PC-3 (cell line): ENCODE measurements around the gene RXFP1.

Source experiments
- EZH2 ChIP-seq: fragments of 300-600 bp; sonication (generic); IDR thresholded peaks from one replicate; pipeline ENCODE4 v1.6.1; 2017; ENCODE audit warnings: antibody characterized with exemption, mild to moderate bottlenecking, low read length; ENCODE audit not compliant: unreplicated experiment
- EZH2phosphoT487 ChIP-seq: fragments of 300-600 bp; sonication (generic); IDR thresholded peaks from 2 replicates; pipeline ENCODE4 v1.6.1; 2018; ENCODE audit warnings: mild to moderate bottlenecking, antibody characterized with exemption, low read length, borderline replicate concordance
- TF ChIP-seq, protein P1 (sequence below): fragments of 300-600 bp; sonication (generic); conservative IDR thresholded peaks from 2 replicates; pipeline ENCODE4 v1.5.1; 2017; ENCODE audit warnings: antibody characterized with exemption, low read depth, mild to moderate bottlenecking, low read length

DNA sequence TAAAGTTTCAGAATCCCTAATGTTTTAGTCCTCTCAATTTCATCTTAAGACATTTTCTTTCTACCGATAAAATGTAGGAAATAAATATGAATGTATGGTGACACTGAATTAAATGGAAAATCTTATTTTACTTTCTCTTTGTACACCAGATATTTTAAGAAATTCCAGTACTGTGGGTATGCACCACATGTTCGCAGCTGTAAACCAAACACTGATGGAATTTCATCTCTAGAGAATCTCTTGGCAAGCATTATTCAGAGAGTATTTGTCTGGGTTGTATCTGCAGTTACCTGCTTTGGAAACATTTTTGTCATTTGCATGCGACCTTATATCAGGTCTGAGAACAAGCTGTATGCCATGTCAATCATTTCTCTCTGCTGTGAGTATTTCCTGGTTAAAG lies 123.1 kb downstream of the RXFP1 start:
- TF ChIP-seq, protein P1, sequence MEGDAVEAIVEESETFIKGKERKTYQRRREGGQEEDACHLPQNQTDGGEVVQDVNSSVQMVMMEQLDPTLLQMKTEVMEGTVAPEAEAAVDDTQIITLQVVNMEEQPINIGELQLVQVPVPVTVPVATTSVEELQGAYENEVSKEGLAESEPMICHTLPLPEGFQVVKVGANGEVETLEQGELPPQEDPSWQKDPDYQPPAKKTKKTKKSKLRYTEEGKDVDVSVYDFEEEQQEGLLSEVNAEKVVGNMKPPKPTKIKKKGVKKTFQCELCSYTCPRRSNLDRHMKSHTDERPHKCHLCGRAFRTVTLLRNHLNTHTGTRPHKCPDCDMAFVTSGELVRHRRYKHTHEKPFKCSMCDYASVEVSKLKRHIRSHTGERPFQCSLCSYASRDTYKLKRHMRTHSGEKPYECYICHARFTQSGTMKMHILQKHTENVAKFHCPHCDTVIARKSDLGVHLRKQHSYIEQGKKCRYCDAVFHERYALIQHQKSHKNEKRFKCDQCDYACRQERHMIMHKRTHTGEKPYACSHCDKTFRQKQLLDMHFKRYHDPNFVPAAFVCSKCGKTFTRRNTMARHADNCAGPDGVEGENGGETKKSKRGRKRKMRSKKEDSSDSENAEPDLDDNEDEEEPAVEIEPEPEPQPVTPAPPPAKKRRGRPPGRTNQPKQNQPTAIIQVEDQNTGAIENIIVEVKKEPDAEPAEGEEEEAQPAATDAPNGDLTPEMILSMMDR: no peak
- TF ChIP-seq EZH2 (no peak), EZH2phosphoT487 (no peak)
